Myocyte (in vitro differentiated cells): ENCODE measurements around the gene CC2D1A. TPM values are rescaled to one million over a fixed set of nuclear protein-coding genes. Genes with fewer than 3 reads are reported as not detected.

ENCODE experiments used
- DNase-seq: peaks from one replicate; pipeline ENCODE4 v3.0.0-alpha.2; 2012; ENCODE audit warnings: low read depth
- polyA plus RNA-seq: library from polyadenylated mRNA; unstranded; fragments of >200 nt; gene quantifications from one replicate; pipeline ENCODE4 v1.2.1, GENCODE V29; 2012; ENCODE audit warnings: missing spikeins
- total RNA-seq: library from RNA; depleted of rRNA; stranded (reverse); fragments of >200 nt; gene quantifications from 2 replicates; pipeline ENCODE4 v1.2.3, GENCODE V29; 2014

Gene CC2D1A
- total RNA-seq: 15.9 and 23.7 TPM in 2 replicates
- polyA plus RNA-seq: 25.4 TPM

DNA sequence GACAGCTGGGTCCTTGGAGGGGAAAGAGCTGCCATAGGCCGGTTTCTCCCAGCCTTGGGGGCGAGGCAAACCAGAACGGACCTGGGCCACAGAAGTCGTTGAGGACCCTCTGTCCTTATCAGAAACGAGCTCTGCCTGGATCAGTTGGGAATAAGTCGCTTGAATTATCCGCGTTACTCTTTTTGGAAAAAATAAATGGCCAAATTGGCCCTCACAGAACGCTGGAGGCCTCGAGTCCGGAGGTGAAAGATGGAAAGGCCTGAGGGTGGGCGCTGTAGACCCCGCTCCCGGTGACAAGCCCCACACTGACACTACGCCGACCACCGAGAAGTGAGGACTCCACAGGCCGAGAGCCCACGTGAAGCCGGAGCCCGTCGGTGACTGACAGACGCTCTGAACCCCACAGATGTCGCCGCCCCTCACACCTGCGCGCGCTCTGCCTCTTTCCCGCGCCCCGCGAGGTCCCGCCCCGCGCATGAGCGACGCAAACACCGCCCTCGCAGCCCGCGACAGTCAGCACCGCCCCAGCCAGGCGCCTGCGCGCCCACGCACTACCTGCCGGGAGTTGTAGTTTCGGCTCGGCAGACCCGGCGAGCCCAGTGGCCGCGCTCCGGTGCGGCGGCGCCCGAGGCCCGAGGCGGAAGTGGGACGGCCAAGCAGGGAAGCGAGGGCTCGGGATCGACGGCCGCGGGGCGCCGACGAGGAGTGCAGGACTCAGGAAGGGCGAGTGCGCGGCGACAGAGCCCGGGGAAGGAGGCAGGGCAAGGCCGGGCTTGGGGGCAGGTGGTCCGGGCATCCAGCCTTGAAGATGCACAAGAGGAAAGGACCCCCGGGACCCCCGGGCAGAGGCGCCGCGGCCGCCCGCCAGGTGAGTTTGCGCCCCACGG, at the start of gene CC2D1A, which contains the start of gene BRME1:
Gene CC2D1A, plus strand, starts transcription at position 568 of the 887 bp plus-strand sequence. Its CDS starts 241 bp downstream, at position 809.
Gene BRME1, minus strand, starts transcription at position 484 of the 887 bp plus-strand sequence. CDS start 1,225 bp downstream, outside the sequence.
- peak; percentile 87 for DNase-seq

DNA sequence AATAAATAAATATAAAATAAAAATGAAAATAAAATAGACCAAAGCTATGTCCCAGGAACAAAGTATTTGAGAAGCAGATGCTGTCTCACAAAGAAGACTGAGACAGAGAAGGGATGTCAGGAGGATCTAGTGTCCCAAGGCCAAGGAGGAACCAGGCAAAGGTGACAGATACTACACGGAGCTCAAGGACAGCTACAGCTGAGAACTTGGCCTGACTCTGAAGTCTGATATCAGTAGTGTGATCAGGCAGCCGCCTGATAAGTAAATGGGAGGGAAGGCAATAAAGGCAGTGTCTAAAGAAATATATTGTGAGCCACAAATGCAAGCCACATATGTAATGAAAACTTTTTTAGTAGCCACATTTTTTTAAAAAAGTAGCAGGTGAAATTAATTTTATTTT, 49.5 kb upstream of the CC2D1A start:
- no peak for DNase-seq

DNA sequence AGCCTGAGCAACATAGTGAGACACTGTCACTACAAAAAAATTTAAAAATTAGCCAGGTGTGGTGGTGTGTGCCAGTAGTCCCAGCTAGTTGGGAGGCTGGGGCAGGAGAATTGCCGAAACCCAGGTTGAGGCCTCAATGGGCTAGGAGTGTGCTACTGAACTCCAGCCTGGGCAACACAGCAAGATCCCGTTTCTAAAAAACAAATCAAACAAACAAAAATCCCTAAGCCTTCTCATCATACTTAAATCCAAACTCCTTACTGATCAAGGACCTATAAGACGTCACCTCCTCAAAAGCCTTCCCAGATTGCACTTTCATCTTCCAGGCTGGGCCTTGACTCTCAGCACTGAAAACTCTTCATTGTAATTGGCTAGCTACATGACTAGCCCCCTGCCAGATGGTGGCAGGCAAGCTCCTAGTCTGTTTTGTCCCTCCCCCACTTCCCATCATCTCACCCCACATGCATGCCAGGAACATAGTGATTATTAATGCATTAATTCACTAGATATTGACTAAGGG, 46.6 kb upstream of the CC2D1A start:
- DNase-seq: no peak

- no peak for DNase-seq
These were observed 45.2 kb upstream of the CC2D1A start for GRCh38 chr19:13860679-13861391.

GRCh38 chr19:13861392-13861713, 44.6 kb upstream of the CC2D1A start:
- no peak for DNase-seq

DNA sequence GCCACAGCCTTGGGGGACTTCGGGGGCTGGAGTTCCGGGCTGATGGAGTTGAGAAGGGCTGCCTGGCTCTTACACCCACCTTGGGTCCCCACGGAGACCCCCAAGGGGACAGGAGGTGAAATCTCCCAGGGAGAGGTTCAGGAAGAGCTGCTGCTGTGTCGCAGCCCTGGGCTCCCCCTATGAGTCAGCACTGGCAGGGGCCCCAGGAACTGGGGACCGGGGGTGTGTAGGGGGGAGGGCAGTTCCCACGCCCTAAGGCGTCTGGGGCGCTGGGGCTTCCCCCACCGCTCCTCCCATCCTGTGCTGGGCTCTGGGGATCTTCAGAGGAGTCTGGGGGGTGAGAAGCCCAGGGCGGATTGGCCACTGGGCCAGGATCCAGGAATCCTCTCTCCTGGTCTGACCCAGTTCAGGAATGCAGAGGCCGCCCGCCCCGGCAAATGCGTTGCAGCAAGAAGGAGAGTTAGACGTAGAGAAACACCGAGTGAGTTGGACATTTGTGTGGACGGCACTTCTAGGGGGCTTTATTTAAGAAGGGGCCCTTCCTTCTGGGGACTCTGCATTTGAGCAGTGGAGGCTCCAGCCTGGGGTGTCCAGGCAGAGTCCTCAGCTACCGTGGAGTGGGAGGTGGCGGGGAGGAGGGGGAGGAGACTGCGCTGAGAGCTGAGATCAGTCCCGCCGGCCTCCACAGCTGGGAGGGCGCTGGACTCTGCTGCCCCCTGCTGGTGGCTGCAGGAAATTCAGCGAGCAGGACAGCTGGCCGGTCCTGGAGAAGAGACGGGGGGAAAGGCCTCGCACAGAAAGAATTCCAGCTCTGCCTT, 44.1 kb upstream of the CC2D1A start:
- DNase-seq: peak; percentile 92

DNA sequence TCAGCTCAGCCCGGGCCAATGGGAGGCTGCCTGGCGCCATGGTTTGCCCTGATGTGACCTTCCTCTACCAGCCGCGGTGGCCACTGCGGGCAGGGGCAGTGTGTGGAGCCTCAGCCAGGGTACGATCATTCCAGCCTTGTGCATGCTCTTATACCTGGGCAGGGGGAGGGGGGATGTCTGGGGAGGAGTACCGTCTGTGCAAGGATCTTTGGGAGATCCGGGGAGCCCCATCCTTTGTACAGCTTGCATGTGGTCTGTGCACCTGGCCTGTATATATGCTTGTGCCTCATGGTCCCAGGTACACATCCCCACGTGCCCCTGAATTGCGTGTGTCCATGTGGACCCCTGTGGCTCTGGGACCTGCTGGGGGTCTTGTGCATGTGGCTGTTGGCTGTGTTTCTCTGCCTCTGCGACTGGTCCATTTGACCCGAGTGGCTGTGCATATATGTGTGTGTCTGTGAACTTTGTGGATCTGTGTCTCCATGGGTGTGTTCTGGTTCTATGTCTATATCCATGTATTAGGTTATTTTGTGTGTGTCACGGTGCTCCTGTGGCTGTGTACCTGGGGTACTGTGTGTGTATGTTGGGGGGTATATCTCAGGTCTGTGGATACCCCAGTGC, 41.8 kb upstream of the CC2D1A start:
- no peak for DNase-seq

DNA sequence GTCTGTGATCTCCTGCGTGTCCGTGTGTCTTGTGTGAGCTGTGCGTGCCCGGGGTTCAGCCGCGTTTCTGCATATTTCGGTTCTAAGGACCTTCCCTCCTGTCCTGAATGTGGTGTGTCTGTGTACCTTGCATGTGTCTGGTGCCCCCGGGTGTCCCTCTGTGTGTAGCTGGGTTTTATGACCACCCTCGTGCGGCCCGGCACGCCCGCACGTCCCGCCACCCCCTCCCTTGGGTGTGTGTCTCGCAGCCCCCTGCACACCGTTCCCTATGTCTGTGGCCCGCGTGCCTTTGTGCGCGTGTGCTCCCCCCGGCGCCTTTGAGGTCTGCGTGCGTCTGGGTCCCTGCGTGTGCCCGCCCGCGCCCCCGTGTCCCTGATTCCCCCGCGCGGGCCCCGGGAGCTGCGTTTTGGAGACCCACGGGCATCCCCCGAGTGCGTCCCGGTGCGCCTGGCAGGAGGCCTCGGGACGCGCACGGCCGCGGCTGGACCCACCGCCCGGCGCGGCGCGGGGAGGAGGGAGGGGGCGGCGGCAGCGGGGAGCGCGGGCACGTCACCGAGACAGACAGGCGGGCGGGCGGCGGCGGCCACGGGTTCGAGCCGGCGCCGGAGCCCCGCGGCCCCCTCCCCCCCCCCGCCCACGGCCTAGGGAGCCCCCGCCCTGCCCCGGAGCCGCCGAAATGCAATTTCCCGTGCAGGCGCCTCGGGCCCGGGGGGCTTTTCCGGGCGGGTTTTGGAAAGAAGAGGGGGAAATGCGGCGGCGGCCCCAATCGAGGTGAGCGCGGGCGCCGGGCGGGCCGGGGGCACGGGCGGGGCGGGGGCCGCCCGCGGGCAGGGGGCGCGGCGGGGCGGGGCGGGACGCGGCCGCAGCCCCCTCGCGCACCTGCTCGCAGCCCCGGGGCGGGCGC, 41.1 kb upstream of the CC2D1A start:
- no peak for DNase-seq

DNA sequence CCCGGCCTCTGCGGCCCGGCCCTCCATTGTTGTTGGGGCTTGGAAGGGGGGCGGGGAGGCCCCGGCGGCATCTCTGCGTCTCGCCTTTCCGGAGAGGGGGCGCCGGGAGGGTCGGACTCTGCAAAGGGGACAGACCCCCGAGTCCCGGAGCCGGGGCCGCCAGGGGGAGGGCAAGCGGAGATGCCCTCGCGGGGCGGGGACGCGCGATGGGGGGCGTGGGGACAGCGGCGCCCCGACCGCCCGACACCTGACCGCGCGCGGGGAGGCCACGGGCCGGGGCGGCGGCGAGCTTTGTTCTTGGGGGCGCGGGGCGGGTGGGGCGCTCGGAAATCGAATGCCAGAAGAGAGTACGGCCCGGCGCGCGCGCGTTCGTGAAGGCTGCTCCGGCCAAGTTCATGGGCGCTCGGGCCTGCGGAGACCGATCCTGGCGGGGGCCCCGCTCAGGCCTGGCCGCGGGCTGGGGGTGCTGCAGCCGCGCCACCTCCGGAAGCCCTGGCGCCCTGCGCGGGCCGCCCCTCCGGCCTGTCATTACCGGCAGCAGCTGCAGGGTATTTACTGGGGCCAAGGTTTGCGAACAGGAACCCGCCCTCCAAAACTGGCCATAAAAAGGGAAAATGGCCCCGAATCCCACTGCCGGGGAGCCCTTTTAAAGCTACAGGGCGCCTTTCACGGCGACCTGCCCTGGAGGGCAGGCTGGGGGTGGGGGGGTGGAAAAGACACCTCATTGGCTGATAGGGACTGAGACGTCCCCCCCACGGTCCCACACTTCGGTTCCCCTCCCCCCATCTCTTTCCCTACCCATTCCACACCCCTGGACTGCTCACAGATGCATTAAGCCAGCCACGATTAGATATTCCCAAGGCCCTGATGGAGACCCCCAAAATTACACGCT, 40.2 kb upstream of the CC2D1A start:
- DNase-seq: peak; percentile 35

DNA sequence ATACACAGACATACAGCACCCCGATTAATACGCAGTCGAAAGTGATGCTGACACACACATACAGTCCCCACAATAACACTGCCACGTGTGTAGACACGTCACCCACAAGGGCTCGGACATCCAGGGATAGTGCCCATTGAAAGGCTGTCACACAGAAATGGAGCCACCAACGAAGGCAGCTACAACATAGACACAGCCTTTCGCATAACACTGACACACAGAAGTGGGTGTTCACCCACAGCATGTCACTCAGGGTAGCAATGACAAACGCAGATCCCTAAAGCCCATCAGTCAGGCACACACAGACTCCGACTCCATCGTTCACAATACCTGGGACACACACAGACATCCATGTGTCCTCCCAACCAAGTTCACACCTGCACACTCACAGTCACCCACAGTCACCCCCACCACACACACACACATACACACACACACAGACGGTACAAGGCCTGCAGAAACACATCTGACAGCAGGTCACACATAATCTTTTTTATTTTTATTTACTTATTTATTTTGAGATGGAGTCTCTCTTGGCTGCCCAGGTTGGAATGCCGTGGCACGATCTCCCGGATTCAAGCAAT, 39.4 kb upstream of the CC2D1A start:
- no peak for DNase-seq

- no peak for DNase-seq
These were observed 37.3 kb upstream of the CC2D1A start for GRCh38 chr19:13868663-13869062.

GRCh38 chr19:13869281-13869680, 36.7 kb upstream of the CC2D1A start:
- DNase-seq: no peak

GRCh38 chr19:13870873-13871272, 35.1 kb upstream of the CC2D1A start:
- no peak for DNase-seq

- DNase-seq: no peak
These were observed 33.7 kb upstream of the CC2D1A start for GRCh38 chr19:13872339-13872694.

GRCh38 chr19:13872695-13873389, 33.2 kb upstream of the CC2D1A start:
- DNase-seq: no peak

- no peak for DNase-seq
These were observed 32.0 kb upstream of the CC2D1A start for GRCh38 chr19:13873834-13874515.

- DNase-seq: no peak
These were observed 30.2 kb upstream of the CC2D1A start for GRCh38 chr19:13875824-13876223.
